Thoracic aorta (tissue), 2 donors: ENCODE measurements around the gene CD79A. TPM values are rescaled to one million over a fixed set of nuclear protein-coding genes. Genes with fewer than 3 reads are reported as not detected.

ENCODE experiments used
- ATAC-seq: fragments of 150-250 bp; one replicate; pipeline ENCODE4 v1.8.0; 2017; ENCODE audit warnings: low read depth; ENCODE audit not compliant: insufficient number of reproducible peaks, low FRiP score
- DNase-seq: peaks from one replicate; pipeline ENCODE4 v3.0.0-alpha.2; 2020; ENCODE audit warnings: low spot score
- H3K27ac ChIP-seq, 2 donors: fragments of 200-600 bp; sonication (generic); 1 replicate in 1 of 2; 2 replicates in 1 of 2; pipeline ENCODE4 v1.5.1; 2016; ENCODE audit warnings: mild to moderate bottlenecking in 2 of 2, moderate library complexity in 2 of 2
- H3K27me3 ChIP-seq: fragments of 200-600 bp; sonication (generic); replicated peaks from 2 replicates; pipeline ENCODE4 v1.6.0; 2016; ENCODE audit warnings: mild to moderate bottlenecking; ENCODE audit not compliant: insufficient read depth
- H3K36me3 ChIP-seq: fragments of 200-600 bp; sonication (generic); one replicate; pipeline ENCODE4 v1.5.1; 2016
- H3K4me1 ChIP-seq, 2 donors: fragments of 200-600 bp; sonication (generic); 1 replicate in 1 of 2; 2 replicates in 1 of 2; pipeline versions ENCODE4 v1.5.1 to v1.6.0; 2016; ENCODE audit warnings: low read depth in 2 of 2, mild to moderate bottlenecking in 1 of 2; ENCODE audit not compliant: control insufficient read depth in 1 of 2
- H3K4me3 ChIP-seq: fragments of 200-600 bp; sonication (generic); 2 replicates; pipeline ENCODE4 v1.5.1; 2016; ENCODE audit warnings: mild to moderate bottlenecking
- H3K9me3 ChIP-seq: fragments of 200-600 bp; sonication (generic); 2 replicates; pipeline ENCODE4 v1.5.1; 2016
- CTCF ChIP-seq: fragments of 200-600 bp; sonication (generic); IDR thresholded peaks from one replicate; pipeline ENCODE4 v1.5.1; 2019; ENCODE audit warnings: antibody characterized with exemption
- total RNA-seq, 2 donors: library from RNA; depleted of rRNA; stranded (reverse); fragments of >200 nt; gene quantifications; one replicate each; pipeline versions ENCODE4 v1.1.0 to v1.2.3, GENCODE V29; 2016

CD79A gene
- total RNA-seq, 2 donors from 2014 or later, result not detected

- H3K4me3 ChIP-seq, result no peak overlapping the region
- no peak overlapping the region for H3K27ac ChIP-seq
- H3K36me3 ChIP-seq, result peaks cover 47% of the 10 kb centered on the region
- TF ChIP-seq CTCF, result no peak
- no peaks in the 10 kb centered on the region for H3K27me3 ChIP-seq
- DNase-seq, result no peak
- ATAC-seq, result no peak
- H3K4me1 ChIP-seq, result no peaks in the 10 kb centered on the region
- no peaks in the 10 kb centered on the region for H3K9me3 ChIP-seq
Measured at GRCh38 chr19:41892173-41892902, 15.3 kb downstream of the CD79A start.

- Histone ChIP-seq H3K36me3 (peaks cover 52% of the 10 kb centered on the region), H3K27ac (no peak overlapping the region)
Measured at GRCh38 chr19:41893899-41894298, 16.8 kb downstream of the CD79A start.

GRCh38 chr19:41894350-41894749, 17.3 kb downstream of the CD79A start:
- DNase-seq (no peak), ATAC-seq (no peak)
- TF ChIP-seq CTCF, result no peak
- Histone ChIP-seq H3K27me3 (no peaks in the 10 kb centered on the region), H3K27ac (no peak overlapping the region), H3K9me3 (no peaks in the 10 kb centered on the region), H3K36me3 (peaks cover 52% of the 10 kb centered on the region), H3K4me3 (no peak overlapping the region), H3K4me1 (no peaks in the 10 kb centered on the region)

More at GRCh38 chr19:41893899-41894298, 16.8 kb downstream of the CD79A start:
- H3K4me3 ChIP-seq, result no peak overlapping the region
- no peaks in the 10 kb centered on the region for H3K4me1 ChIP-seq
- ATAC-seq (no peak), DNase-seq (no peak)
- no peaks in the 10 kb centered on the region for H3K27me3 ChIP-seq
- H3K9me3 ChIP-seq, result no peaks in the 10 kb centered on the region
- TF ChIP-seq CTCF, result no peak

GRCh38 chr19:41895745-41896580, 18.9 kb downstream of the CD79A start:
- Histone ChIP-seq H3K36me3 (peaks cover 56% of the 10 kb centered on the region), H3K9me3 (no peaks in the 10 kb centered on the region), H3K4me3 (no peak overlapping the region), H3K4me1 (no peaks in the 10 kb centered on the region), H3K27ac (no peak overlapping the region), H3K27me3 (no peaks in the 10 kb centered on the region)
- no peak for DNase-seq
- ATAC-seq, result no peak
- no peak for TF ChIP-seq CTCF

- Histone ChIP-seq H3K36me3 (peaks cover 62% of the 10 kb centered on the region), H3K9me3 (no peaks in the 10 kb centered on the region), H3K27me3 (no peaks in the 10 kb centered on the region), H3K27ac (no peak overlapping the region), H3K4me1 (no peaks in the 10 kb centered on the region), H3K4me3 (no peak overlapping the region)
- DNase-seq (no peak), ATAC-seq (no peak)
- no peak for TF ChIP-seq CTCF
Measured at GRCh38 chr19:41896581-41896942, 19.5 kb downstream of the CD79A start.
